ENCODE results near the gene APOBR. TPM values are rescaled to one million over a fixed set of nuclear protein-coding genes. Genes with fewer than 3 reads are reported as not detected.

APOBR gene
- total and polyA plus RNA-seq, 9 of the 15 experiments (the other 6 are each of a cell fraction or from before 2014, with no cell fraction given), result 0.08 to 6.1 (median 2.8) TPM; not detected in 1

GRCh38 chr16:28491230-28491969 is 3.0 kb upstream of the APOBR start (continued):
- TF ChIP-seq CHD7 (IDR thresholded peaks at IDR 0.05; ENCODE audit: low read depth, low read length), result no peak
- TF ChIP-seq ZBTB11 (CRISPR knock-in tag; IDR thresholded peaks at IDR 0.05), result no peak
- TF ChIP-seq KDM1A (IDR thresholded peaks at IDR 0.05), result no peak
- no peak for TF ChIP-seq PCBP1 (IDR thresholded peaks at IDR 0.05; ENCODE audit: low read depth, low read length, poor library complexity, severe bottlenecking)
- peak in 1 of 2 experiments; percentile 38; a peak in 3 of 4 replicates for TF ChIP-seq MAZ (CRISPR knock-in tag; conservative IDR thresholded peaks at IDR 0.05 in 1 of 2, IDR thresholded peaks at IDR 0.05 in 1 of 2)
- TF ChIP-seq CTBP1 (IDR thresholded peaks at IDR 0.05; ENCODE audit: borderline replicate concordance), result peak; percentile 58; the same call in 1 of the 2 replicates
- no peak for TF ChIP-seq NR0B1 (IDR thresholded peaks at IDR 0.05; ENCODE audit: partially characterized antibody)
